ENCODE results near the gene PVALEF. TPM values are rescaled to one million over a fixed set of nuclear protein-coding genes. Genes with fewer than 3 reads are reported as not detected.
"Not testable (repeated sequence)": the region's sequence is repeated elsewhere in the genome, so short reads cannot be mapped to it uniquely, and the experiment has no call there.

PVALEF gene
- polyA plus RNA-seq, 4 donors: 0.27 to 0.39 (median 0.38) TPM; not detected in 1

- no peak for DNase-seq (ENCODE audit: low read depth in 4 of 4, low spot score in 3 of 4)
These were observed 45.2 kb downstream of the PVALEF start for GRCh38 chr17:81210466-81210865.

GRCh38 chr17:81210868-81211267, 45.6 kb downstream of the PVALEF start:
- no peak for DNase-seq (ENCODE audit: low read depth in 4 of 4, low spot score in 3 of 4)

- no peak for DNase-seq (ENCODE audit: low read depth in 4 of 4, low spot score in 3 of 4)
These were observed 47.1 kb downstream of the PVALEF start for GRCh38 chr17:81212365-81212764.

GRCh38 chr17:81213978-81214377, 48.7 kb downstream of the PVALEF start:
- DNase-seq (ENCODE audit: low read depth in 4 of 4, low spot score in 3 of 4): no peak

DNA sequence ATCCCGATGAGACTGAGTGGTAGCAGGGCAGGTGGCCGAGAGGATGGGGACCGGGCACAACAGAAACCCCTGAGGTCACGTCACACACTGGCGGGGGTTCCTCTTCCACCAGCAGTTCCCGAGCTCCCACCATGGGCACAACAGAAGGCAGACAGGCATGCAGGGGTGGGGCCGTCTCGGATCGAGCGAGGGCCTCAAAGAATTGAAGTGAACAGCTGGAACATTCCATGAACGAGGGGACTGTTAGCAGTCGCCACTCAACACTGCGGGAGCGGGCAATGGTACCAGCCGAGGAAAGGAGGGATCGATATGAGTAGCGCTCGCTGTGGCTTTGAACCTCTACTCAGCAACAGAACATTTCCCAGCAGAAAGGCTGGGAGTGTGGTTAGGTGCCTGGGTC, 52.2 kb downstream of the PVALEF start:
- no peak for DNase-seq (ENCODE audit: low read depth in 4 of 4, low spot score in 3 of 4)

- no peak for DNase-seq (ENCODE audit: low read depth in 4 of 4, low spot score in 3 of 4)
These were observed 53.2 kb downstream of the PVALEF start for GRCh38 chr17:81218459-81218858.

GRCh38 chr17:81218991-81219390, 53.7 kb downstream of the PVALEF start:
- no peak for DNase-seq (ENCODE audit: low read depth in 4 of 4, low spot score in 3 of 4)

DNA sequence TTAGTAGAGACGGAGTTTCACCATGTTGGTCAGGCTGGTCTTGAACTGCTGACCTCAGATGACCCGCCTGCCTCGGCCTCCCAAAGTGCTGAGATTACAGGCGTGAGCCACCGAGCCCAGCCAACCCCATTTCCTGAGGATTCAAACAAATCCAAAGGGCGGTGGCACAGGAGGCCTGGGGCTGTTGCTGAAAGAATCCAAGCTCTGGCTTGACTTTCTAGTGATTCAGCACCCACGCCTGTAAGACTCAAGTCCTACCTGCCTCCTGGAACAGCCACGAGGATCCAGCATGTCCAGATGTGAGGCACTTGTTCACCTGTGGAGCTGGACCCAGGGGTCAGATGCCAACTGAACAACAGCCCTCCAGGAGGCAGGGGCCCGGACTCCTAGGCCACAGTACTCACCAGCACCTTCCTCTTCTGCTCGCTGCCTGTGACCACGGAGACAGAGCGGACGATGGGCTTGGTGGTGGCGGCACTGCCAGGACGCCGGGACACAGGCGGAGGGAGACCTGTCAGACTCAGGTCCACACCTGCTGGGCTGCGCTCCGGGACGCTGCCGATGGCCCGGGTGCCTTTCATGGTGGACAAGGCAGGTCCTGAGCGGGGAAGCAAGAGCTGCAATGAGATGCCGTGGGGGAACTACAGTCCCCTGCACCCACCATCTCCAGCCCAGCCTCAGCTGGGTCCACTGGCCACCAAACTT, 54.3 kb downstream of the PVALEF start:
- DNase-seq (ENCODE audit: low read depth in 4 of 4, low spot score in 3 of 4): no peak

DNA sequence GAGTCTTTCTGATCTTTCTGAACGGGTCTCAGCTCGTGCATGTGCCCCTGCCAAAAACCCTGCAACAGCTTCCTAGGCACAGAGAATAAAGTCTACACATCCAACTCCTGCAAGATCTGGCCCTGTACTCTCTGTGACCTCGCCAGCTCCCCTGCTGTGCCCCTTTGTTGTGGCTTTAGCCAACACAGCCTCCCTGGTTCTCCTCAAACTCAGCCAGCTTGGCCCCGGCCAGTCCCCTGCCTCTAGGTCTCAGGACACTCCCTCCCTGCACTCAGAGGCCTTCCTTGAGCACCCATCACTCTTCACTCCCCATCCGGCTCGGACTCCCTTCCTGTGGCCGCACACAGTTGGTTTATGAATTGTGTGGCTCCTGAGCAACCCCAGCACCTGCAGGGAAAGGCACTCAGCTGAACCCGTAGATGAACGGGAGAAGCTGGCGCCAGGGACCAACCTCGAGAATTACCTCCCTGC, 56.1 kb downstream of the PVALEF start:
- no peak for DNase-seq (ENCODE audit: low read depth in 4 of 4, low spot score in 3 of 4)

DNA sequence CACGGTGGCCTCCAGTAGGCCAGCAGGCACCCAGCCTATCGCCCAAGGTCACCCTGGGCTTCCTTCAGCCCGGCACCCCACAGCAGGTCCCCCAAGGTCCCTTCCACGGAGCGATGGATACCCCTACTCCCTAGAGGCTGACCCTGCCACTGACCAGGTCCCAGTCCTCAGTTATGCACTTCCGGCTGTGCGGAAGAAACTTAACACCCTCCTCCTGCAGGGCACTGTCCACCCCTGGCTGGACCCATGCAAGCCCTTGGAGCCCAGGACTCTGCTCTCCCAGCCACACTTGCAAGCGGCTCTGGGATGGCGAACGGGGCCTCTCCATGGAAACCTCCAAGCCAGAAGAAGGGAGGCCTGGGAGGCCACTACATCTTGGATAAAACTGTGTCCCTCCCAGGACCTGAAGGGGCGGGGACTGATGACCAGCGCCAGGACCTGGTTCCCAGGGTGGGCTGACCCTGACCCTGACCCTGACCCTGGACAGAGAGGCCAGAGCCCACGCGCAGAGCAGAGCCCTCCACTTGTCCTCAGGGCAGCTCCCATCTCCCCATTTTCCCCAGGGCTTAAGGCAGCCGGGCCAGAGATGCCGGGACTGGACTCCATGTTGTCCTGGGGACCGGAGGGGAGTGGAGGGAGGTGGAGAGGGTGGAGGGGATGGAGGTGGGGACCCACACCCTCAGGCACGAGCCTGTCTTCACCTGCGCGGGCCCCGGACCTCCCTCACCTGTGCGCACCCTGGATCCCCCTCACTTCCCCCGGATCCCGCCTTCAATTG, 56.7 kb downstream of the PVALEF start:
- no peak for DNase-seq (ENCODE audit: low read depth in 4 of 4, low spot score in 3 of 4)

- no peak for DNase-seq (ENCODE audit: low read depth in 4 of 4, low spot score in 3 of 4)
These were observed 57.3 kb downstream of the PVALEF start for GRCh38 chr17:81222620-81222905.

DNA sequence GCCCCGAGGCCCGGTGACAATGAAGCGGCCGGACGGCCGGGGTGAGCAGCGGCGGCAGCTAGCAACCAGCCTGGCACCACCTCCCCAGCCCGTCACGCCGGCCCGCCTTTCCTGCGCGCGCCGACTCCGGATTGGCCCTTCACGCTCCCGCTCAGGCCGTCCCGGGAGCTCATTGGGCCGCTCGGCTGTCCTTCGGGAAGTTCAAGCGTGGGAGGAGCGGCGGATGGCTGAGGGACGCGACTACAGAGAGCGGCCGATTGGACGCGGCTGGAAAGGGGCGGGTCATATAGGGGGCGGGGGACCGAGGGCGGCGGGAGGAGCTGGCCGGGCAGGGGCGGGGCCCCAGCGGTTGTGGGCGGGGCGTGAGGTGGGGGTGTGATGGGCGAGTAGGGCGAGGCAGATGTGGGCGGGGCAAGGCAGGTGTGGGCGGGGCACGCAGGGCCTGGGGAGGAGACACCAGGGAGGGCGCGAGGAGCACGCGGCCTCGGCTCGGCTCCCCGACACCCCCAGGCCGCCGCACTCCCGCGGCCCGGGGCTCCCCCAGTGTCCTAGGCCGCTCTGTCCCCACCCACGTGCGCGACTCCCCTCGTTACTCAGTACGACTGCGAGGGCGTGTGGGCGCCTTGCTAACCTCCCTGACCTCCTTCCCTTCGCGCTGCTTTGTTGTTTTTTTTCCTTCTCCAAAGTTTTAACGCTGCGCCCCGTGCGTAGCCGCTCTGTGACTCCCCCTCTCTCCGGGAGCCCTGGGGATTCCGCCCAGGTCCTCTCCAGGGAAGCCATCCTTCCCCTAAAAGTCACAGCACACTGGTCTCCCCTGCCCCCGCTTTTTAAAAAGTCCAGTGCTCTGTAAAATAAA, 57.8 kb downstream of the PVALEF start, which contains the start of gene CEP131:
TSS of gene CEP131 (minus strand) at position 60 of the 856 bp plus-strand sequence. CDS start 2,909 bp downstream, outside the sequence.
- peak; percentile 92 to 97 (median 94) for DNase-seq (ENCODE audit: low read depth in 4 of 4, low spot score in 3 of 4)

GRCh38 chr17:81223762-81224130, 58.4 kb downstream of the PVALEF start:
- DNase-seq (ENCODE audit: low read depth in 4 of 4, low spot score in 3 of 4): no peak

- DNase-seq (ENCODE audit: low read depth in 4 of 4, low spot score in 3 of 4): not testable (repeated sequence)
These were observed 62.3 kb downstream of the PVALEF start for GRCh38 chr17:81227630-81228029.

- no peak for DNase-seq (ENCODE audit: low read depth in 4 of 4, low spot score in 3 of 4)
These were observed 63.1 kb downstream of the PVALEF start for GRCh38 chr17:81228420-81228819.

DNA sequence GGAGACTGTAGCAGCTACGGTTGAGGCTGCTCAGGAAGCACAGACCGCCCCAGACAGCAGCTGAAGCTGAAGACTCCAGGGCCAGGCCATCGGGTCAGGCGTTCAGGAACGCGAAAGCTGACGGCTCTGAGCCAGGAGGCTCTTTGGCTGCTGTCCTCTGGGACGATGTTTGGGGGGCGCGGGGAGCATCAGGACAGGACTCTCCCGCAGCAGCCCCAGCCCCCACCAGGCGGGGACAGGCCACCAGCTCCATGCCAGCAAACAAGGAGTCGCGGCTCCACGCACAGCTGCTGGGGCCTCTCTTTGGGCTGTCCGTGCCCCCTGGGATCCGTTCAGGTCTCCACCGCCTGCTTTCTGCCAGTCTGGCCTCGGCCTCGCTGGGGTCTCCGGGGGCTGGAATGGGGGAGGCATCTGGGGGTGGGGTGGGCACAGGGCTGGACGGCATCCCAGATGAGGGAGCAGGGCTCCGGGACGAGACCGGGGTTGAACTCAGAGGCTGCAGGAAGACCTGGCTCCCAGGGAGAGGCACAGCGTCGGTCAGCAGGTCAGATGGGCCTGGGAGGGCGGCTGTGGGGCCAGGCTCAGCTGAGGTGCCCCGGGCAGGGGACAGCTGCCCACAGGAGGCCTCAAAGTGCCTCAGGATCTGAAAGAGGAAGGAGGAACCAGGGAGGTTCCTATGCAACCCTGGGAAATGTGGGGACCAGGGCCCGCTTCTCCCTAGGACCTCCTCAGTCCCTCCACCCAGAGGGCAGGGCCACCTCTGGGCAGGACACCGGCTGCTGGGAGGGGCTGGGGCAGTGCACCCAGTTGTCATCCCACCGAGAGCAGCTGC, 63.7 kb downstream of the PVALEF start:
- no peak for DNase-seq (ENCODE audit: low read depth in 4 of 4, low spot score in 3 of 4)

GRCh38 chr17:81229666-81229920, 64.3 kb downstream of the PVALEF start:
- DNase-seq (ENCODE audit: low read depth in 4 of 4, low spot score in 3 of 4): no peak

DNA sequence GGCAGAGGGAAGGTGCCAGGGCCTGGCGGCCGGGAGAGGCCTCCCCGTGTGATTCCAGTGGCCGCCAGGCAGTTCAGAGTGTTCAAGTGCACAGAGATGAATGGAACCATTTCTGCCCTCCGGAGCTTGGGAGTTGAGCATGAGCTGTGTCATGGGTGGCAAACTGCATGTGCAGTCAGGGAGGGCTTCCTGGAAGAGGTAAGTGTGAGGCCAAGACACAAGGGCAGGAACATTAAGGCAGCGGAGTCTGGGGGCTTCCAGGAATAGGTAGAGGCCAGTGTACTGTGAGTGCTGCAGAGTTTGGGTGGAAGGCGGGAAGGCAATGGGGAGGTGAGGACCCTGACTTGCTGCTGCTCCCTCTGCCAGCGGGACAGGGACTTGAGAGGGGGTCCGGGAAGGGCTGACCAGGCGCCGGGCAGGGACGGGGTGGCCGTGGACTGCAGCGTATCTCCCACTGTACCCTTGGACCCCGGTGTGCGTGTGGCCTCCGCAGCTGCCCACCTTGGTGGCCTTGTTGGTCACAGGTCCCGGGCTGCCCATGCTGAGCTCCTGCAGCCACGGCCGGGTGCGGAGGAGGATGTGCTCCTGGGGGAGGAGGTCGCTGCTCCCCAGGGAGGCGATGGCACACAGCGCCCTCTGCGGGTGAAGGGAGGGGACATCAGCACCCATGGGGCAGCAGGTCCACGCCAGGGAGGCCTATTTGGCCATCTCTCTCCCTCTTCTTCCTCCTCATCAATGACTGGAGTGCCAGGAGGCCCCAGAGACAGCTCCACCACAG, 64.9 kb downstream of the PVALEF start:
- no peak for DNase-seq (ENCODE audit: low read depth in 4 of 4, low spot score in 3 of 4)

GRCh38 chr17:81231121-81231645, 65.9 kb downstream of the PVALEF start:
- DNase-seq (ENCODE audit: low read depth in 4 of 4, low spot score in 3 of 4): no peak
